ENCODE data around the gene CYB5R3. TPM values are rescaled to one million over a fixed set of nuclear protein-coding genes. Genes with fewer than 3 reads are reported as not detected.
"Not testable (repeated sequence)": the region's sequence is repeated elsewhere in the genome, so short reads cannot be mapped to it uniquely, and the experiment has no call there.

Gene CYB5R3
- total RNA-seq, 1 experiment from 2014 or later = 130 TPM

GRCh38 chr22:42610186-42610585 lies 39.0 kb downstream of the CYB5R3 start:
- CTCF ChIA-PET = no interaction called here
- peaks cover 8% of the 10 kb centered on the region for H3K4me1 Mint-ChIP-seq (ENCODE audit: low read depth, unreplicated experiment)

GRCh38 chr22:42608823-42609361 lies 40.3 kb downstream of the CYB5R3 start:
- H3K36me3 Mint-ChIP-seq (ENCODE audit: insufficient read depth, unreplicated experiment) = peaks cover 80% of the 10 kb centered on the region
- H3K9me3 Mint-ChIP-seq (ENCODE audit: unreplicated experiment) = no peaks in the 10 kb centered on the region
- H3K4me1 ChIP-seq = peaks cover 5% of the 10 kb centered on the region; the same call in 1 of the 2 replicates
- H3K9me3 ChIP-seq = no peaks in the 10 kb centered on the region
- peaks cover 2% of the 10 kb centered on the region for H3K36me3 ChIP-seq (ENCODE audit: control insufficient read depth, insufficient read depth, low read length)
- no peaks in the 10 kb centered on the region for H3K27me3 Mint-ChIP-seq (ENCODE audit: insufficient read depth, unreplicated experiment)
- ChIA-PET POLR2A (no interaction called here), CTCF (no interaction called here)
- no peaks in the 10 kb centered on the region for H3K27me3 ChIP-seq (replicated peaks; ENCODE audit: control insufficient read depth, insufficient read depth, low read length)
- no peak overlapping the region for H3K27ac Mint-ChIP-seq (ENCODE audit: unreplicated experiment)
- no peak overlapping the region for H3K4me3 ChIP-seq (ENCODE audit: low read depth, low read length)
- intact Hi-C loops (cut with micrococcal nuclease; ENCODE audit: unreplicated experiment) = no loop called here
- no peak for TF ChIP-seq CTCF (IDR thresholded peaks at IDR 0.05; ENCODE audit: insufficient read depth in 1 of 2, low read depth in 1 of 2, low read length in 1 of 2, severe bottlenecking in 1 of 2, unreplicated experiment in 1 of 2)
- BruUV-seq (replicated peaks) = no TSS peak
- no peak for DNase-seq
- H3K4me3 Mint-ChIP-seq (ENCODE audit: unreplicated experiment) = no peak overlapping the region
- peaks cover 8% of the 10 kb centered on the region for H3K4me1 Mint-ChIP-seq (ENCODE audit: low read depth, unreplicated experiment)

More at GRCh38 chr22:42610186-42610585, 39.0 kb downstream of the CYB5R3 start:
- Histone ChIP-seq H3K36me3 (ENCODE audit: control insufficient read depth, insufficient read depth, low read length) (peaks cover 2% of the 10 kb centered on the region), H3K9me3 (no peaks in the 10 kb centered on the region), H3K4me1 (peaks cover 5% of the 10 kb centered on the region; the same call in 1 of the 2 replicates), H3K27me3 (replicated peaks; ENCODE audit: control insufficient read depth, insufficient read depth, low read length) (no peaks in the 10 kb centered on the region), H3K4me3 (ENCODE audit: low read depth, low read length) (no peak overlapping the region)
- no peaks in the 10 kb centered on the region for H3K9me3 Mint-ChIP-seq (ENCODE audit: unreplicated experiment)
- intact Hi-C loops (cut with micrococcal nuclease; ENCODE audit: unreplicated experiment) = loop anchor here (10.0 kb wide), 1 partner anchor 535 kb away; the partner anchor contains the start of genes NAGA, PHETA2 and SMDT1
- H3K36me3 Mint-ChIP-seq (ENCODE audit: insufficient read depth, unreplicated experiment) = peaks cover 81% of the 10 kb centered on the region
- DNase-seq = no peak
- no peak for TF ChIP-seq CTCF (IDR thresholded peaks at IDR 0.05; ENCODE audit: insufficient read depth in 1 of 2, low read depth in 1 of 2, low read length in 1 of 2, severe bottlenecking in 1 of 2, unreplicated experiment in 1 of 2)
- H3K27me3 Mint-ChIP-seq (ENCODE audit: insufficient read depth, unreplicated experiment) = no peaks in the 10 kb centered on the region
- no peak overlapping the region for H3K4me3 Mint-ChIP-seq (ENCODE audit: unreplicated experiment)
- BruUV-seq (replicated peaks) = no TSS peak
- no peak overlapping the region for H3K27ac Mint-ChIP-seq (ENCODE audit: unreplicated experiment)
- POLR2A ChIA-PET = no interaction called here

GRCh38 chr22:42608136-42608822 lies 40.9 kb downstream of the CYB5R3 start:
- peaks cover 3% of the 10 kb centered on the region; the same call in 1 of the 2 replicates for H3K4me1 ChIP-seq
- no peak for TF ChIP-seq CTCF (IDR thresholded peaks at IDR 0.05; ENCODE audit: insufficient read depth in 1 of 2, low read depth in 1 of 2, low read length in 1 of 2, severe bottlenecking in 1 of 2, unreplicated experiment in 1 of 2)
- ChIA-PET CTCF (no interaction called here), POLR2A (no interaction called here)
- Mint-ChIP-seq H3K4me3 (ENCODE audit: unreplicated experiment) (no peak overlapping the region), H3K4me1 (ENCODE audit: low read depth, unreplicated experiment) (peaks cover 8% of the 10 kb centered on the region), H3K9me3 (ENCODE audit: unreplicated experiment) (no peaks in the 10 kb centered on the region), H3K36me3 (ENCODE audit: insufficient read depth, unreplicated experiment) (peaks cover 80% of the 10 kb centered on the region), H3K27me3 (ENCODE audit: insufficient read depth, unreplicated experiment) (no peaks in the 10 kb centered on the region), H3K27ac (ENCODE audit: unreplicated experiment) (no peak overlapping the region)
- intact Hi-C loops (cut with micrococcal nuclease; ENCODE audit: unreplicated experiment) = no loop called here
- H3K4me3 ChIP-seq (ENCODE audit: low read depth, low read length) = no peak overlapping the region
- no peaks in the 10 kb centered on the region for H3K27me3 ChIP-seq (replicated peaks; ENCODE audit: control insufficient read depth, insufficient read depth, low read length)
- H3K9me3 ChIP-seq = no peaks in the 10 kb centered on the region
- peaks cover 2% of the 10 kb centered on the region for H3K36me3 ChIP-seq (ENCODE audit: control insufficient read depth, insufficient read depth, low read length)
- no TSS peak for BruUV-seq (replicated peaks)
- no peak for DNase-seq

GRCh38 chr22:42607641-42608040 lies 41.6 kb downstream of the CYB5R3 start:
- DNase-seq; CTCF ChIA-PET; H3K4me3 ChIP-seq (ENCODE audit: low read depth, low read length); H3K4me1 Mint-ChIP-seq (ENCODE audit: low read depth, unreplicated experiment); intact Hi-C loops (cut with micrococcal nuclease; ENCODE audit: unreplicated experiment); POLR2A ChIA-PET; H3K27me3 ChIP-seq (replicated peaks; ENCODE audit: control insufficient read depth, insufficient read depth, low read length); BruUV-seq (replicated peaks); H3K4me3 Mint-ChIP-seq (ENCODE audit: unreplicated experiment); H3K36me3 ChIP-seq (ENCODE audit: control insufficient read depth, insufficient read depth, low read length); H3K27ac Mint-ChIP-seq (ENCODE audit: unreplicated experiment); H3K4me1 ChIP-seq; H3K27me3 Mint-ChIP-seq (ENCODE audit: insufficient read depth, unreplicated experiment); H3K9me3 ChIP-seq; H3K9me3 Mint-ChIP-seq (ENCODE audit: unreplicated experiment): not testable (repeated sequence)
- peaks cover 74% of the 10 kb centered on the region for H3K36me3 Mint-ChIP-seq (ENCODE audit: insufficient read depth, unreplicated experiment)
